Fibroblast of lung (primary cell): ENCODE measurements around the gene TKTL2. TPM values are rescaled to one million over a fixed set of nuclear protein-coding genes. Genes with fewer than 3 reads are reported as not detected.

Source experiments
- DNase-seq, 2 donors: peaks; one replicate each; pipeline versions ENCODE4 v3.0.0 to v3.0.0-alpha.2; 2010; ENCODE audit warnings: low read depth in 2 of 2
- H2AFZ ChIP-seq: 2 replicates; pipeline ENCODE4 v1.5.1; 2012; ENCODE audit warnings: low read length, control low read depth, inconsistent platforms
- H3K27ac ChIP-seq: 2 replicates; pipeline ENCODE4 v1.5.1; 2011; ENCODE audit warnings: low read length, control low read depth; ENCODE audit not compliant: insufficient read depth
- H3K27me3 ChIP-seq: 2 replicates; pipeline ENCODE4 v1.5.1; 2011; ENCODE audit warnings: mild to moderate bottlenecking, low read length; ENCODE audit not compliant: control insufficient read depth, insufficient read depth
- H3K36me3 ChIP-seq: 2 replicates; pipeline ENCODE4 v1.5.1; 2011; ENCODE audit warnings: low read length; ENCODE audit not compliant: control insufficient read depth, insufficient read depth
- H3K4me1 ChIP-seq: 2 replicates; pipeline ENCODE4 v1.5.1; 2011; ENCODE audit warnings: low read length; ENCODE audit not compliant: control insufficient read depth, insufficient read depth; ENCODE audit errors: extremely low read depth
- H3K4me2 ChIP-seq: 2 replicates; pipeline ENCODE4 v1.5.1; 2011; ENCODE audit warnings: low read length, control low read depth; ENCODE audit not compliant: insufficient read depth; ENCODE audit errors: extremely low read depth
- H3K4me3 ChIP-seq, 4 experiments: fragments of 200-600 bp in 1 of 4; sonication (generic) in 1 of 4; replicated peaks in 1 of 4; 2 replicates each; pipeline ENCODE4 v1.5.1; 2011 to 2016; ENCODE audit warnings: low read length in 4 of 4, low read depth in 3 of 4, mild to moderate bottlenecking in 3 of 4, control low read depth in 2 of 4, inconsistent platforms in 1 of 4, mixed read lengths in 1 of 4; ENCODE audit not compliant: insufficient read depth in 1 of 4; ENCODE audit errors: control extremely low read depth in 1 of 4
- H3K79me2 ChIP-seq: 2 replicates; pipeline ENCODE4 v1.5.1; 2012; ENCODE audit warnings: mild to moderate bottlenecking, low read length, inconsistent platforms; ENCODE audit not compliant: control insufficient read depth, insufficient read depth
- H3K9ac ChIP-seq: 2 replicates; pipeline ENCODE4 v1.5.1; 2011; ENCODE audit warnings: mild to moderate bottlenecking, low read length, control low read depth; ENCODE audit not compliant: insufficient read depth
- H3K9me3 ChIP-seq: 2 replicates; pipeline ENCODE4 v1.5.1; 2012; ENCODE audit warnings: low read depth, low read length; ENCODE audit not compliant: control insufficient read depth, insufficient read depth
- H4K20me1 ChIP-seq: 2 replicates; pipeline ENCODE4 v1.5.1; 2011; ENCODE audit warnings: low read length; ENCODE audit not compliant: control insufficient read depth, insufficient read depth; ENCODE audit errors: extremely low read depth
- EZH2 ChIP-seq: IDR thresholded peaks from 2 replicates; pipeline ENCODE4 v1.5.1; 2012; ENCODE audit warnings: low read length, control low read depth, mild to moderate bottlenecking; ENCODE audit errors: missing control alignments
- polyA plus RNA-seq, 2 donors: library from polyadenylated mRNA; depleted of rRNA in 1 of 2; stranded (reverse) in 1 of 2; unstranded in 1 of 2; fragments of >200 nt; gene quantifications; 2 replicates each; pipeline ENCODE4 v1.2.1, GENCODE V29; 2011 to 2012; ENCODE audit warnings: missing spikeins in 1 of 2
- total RNA-seq: library from RNA; depleted of rRNA; stranded (reverse); fragments of >200 nt; gene quantifications from 2 replicates; pipeline ENCODE4 v1.2.1, GENCODE V29; 2014
- TF ChIP-seq, protein P1 (sequence below), 2 donors: IDR thresholded peaks in 1 of 2; conservative IDR thresholded peaks in 1 of 2; 1 replicate in 1 of 2; 2 replicates in 1 of 2; pipeline ENCODE4 v1.5.1; 2011 to 2012; ENCODE audit warnings: low read length in 2 of 2, control low read depth in 1 of 2, inconsistent platforms in 1 of 2, low read depth in 1 of 2, mild to moderate bottlenecking in 1 of 2

TKTL2 gene
- total and polyA plus RNA-seq, 2 donors (not counting 1 experiment from before 2014, with no cell fraction given), result not detected

GRCh38 chr4:163482190-163482589 lies 8.6 kb upstream of the TKTL2 start:
- no peak for TF ChIP-seq EZH2
- TF ChIP-seq, protein P1, sequence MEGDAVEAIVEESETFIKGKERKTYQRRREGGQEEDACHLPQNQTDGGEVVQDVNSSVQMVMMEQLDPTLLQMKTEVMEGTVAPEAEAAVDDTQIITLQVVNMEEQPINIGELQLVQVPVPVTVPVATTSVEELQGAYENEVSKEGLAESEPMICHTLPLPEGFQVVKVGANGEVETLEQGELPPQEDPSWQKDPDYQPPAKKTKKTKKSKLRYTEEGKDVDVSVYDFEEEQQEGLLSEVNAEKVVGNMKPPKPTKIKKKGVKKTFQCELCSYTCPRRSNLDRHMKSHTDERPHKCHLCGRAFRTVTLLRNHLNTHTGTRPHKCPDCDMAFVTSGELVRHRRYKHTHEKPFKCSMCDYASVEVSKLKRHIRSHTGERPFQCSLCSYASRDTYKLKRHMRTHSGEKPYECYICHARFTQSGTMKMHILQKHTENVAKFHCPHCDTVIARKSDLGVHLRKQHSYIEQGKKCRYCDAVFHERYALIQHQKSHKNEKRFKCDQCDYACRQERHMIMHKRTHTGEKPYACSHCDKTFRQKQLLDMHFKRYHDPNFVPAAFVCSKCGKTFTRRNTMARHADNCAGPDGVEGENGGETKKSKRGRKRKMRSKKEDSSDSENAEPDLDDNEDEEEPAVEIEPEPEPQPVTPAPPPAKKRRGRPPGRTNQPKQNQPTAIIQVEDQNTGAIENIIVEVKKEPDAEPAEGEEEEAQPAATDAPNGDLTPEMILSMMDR (conservative IDR thresholded peaks at IDR 0.05 in 1 of 2, IDR thresholded peaks at IDR 0.05 in 1 of 2; ENCODE audit: low read depth in 1 of 2, low read length in 2 of 2), result no peak
- Histone ChIP-seq H3K27ac (no peak overlapping the region), H2AFZ (no peak overlapping the region), H3K36me3 (no peaks in the 10 kb centered on the region), H3K9ac (no peak overlapping the region), H4K20me1 (no peaks in the 10 kb centered on the region), H3K4me2 (no peak overlapping the region), H3K79me2 (no peaks in the 10 kb centered on the region), H3K4me1 (no peaks in the 10 kb centered on the region), H3K27me3 (peaks cover 4% of the 10 kb centered on the region), H3K4me3 (no peak overlapping the region), H3K9me3 (no peaks in the 10 kb centered on the region)
- no peak for DNase-seq

DNA sequence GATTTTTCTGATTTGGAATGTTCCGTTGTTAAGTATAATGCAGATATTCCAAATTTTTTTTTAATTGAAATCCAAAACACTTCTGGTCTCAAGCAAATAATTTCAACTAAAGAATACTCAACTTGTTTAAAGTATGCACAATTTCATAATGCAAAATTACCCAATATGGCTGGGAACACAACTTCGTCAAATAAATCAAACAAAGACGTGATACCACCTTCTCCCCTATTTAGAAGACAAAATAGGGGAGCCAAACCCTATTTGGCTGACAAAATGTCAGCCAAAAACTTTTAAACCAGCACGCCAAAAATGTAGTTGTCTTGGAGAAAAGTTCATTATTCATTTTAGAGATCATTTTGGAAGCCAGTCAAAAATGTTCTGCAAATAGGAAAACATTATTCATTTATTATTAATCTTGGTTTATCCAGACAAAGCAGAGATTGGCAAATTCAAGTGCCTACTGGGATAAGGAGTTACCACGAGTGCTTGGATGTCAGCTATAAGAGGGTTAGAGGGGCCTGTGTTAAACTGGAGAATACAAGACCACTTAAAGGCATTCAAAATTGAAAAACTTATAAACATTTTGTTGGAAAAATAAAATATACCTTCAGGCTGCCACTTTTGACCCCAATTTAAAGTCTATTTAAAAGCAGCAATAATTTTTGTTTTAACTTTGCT lies 3.3 kb upstream of the TKTL2 start:
- DNase-seq, result no peak
- Histone ChIP-seq H2AFZ (no peak overlapping the region), H3K9me3 (no peaks in the 10 kb centered on the region), H3K27ac (no peak overlapping the region), H3K4me2 (no peak overlapping the region), H3K4me3 (no peak overlapping the region), H4K20me1 (no peaks in the 10 kb centered on the region), H3K4me1 (no peaks in the 10 kb centered on the region), H3K9ac (no peak overlapping the region), H3K27me3 (no peaks in the 10 kb centered on the region), H3K79me2 (no peaks in the 10 kb centered on the region), H3K36me3 (no peaks in the 10 kb centered on the region)
- no peak for TF ChIP-seq EZH2
- TF ChIP-seq, protein P1 (conservative IDR thresholded peaks at IDR 0.05 in 1 of 2, IDR thresholded peaks at IDR 0.05 in 1 of 2; ENCODE audit: low read depth in 1 of 2, low read length in 2 of 2), result no peak

GRCh38 chr4:163474027-163474426 lies 473 bp upstream of the TKTL2 start:
- no peak overlapping the region for H3K4me3 ChIP-seq
- no peak overlapping the region for H2AFZ ChIP-seq
- no peak overlapping the region for H3K4me2 ChIP-seq
- no peak for DNase-seq
- H3K27ac ChIP-seq, result no peak overlapping the region
- no peak overlapping the region for H3K9ac ChIP-seq
- H4K20me1 ChIP-seq, result no peaks in the 10 kb centered on the region
- H3K4me1 ChIP-seq, result no peaks in the 10 kb centered on the region
- no peaks in the 10 kb centered on the region for H3K36me3 ChIP-seq
- H3K9me3 ChIP-seq, result no peaks in the 10 kb centered on the region
- H3K79me2 ChIP-seq, result no peaks in the 10 kb centered on the region
- TF ChIP-seq, protein P1 (conservative IDR thresholded peaks at IDR 0.05 in 1 of 2, IDR thresholded peaks at IDR 0.05 in 1 of 2; ENCODE audit: low read depth in 1 of 2, low read length in 2 of 2), result no peak
- TF ChIP-seq EZH2, result no peak
- no peaks in the 10 kb centered on the region for H3K27me3 ChIP-seq
